AML-193 (cell line): ENCODE data around the gene ITGAV.
"Not testable (repeated sequence)": the region's sequence is repeated elsewhere in the genome, so short reads cannot be mapped to it uniquely, and the experiment has no call there.

Experiments
- DNase-seq, 2 experiments: peaks; one replicate each; lab custom pipeline; 2025; lab: John Stamatoyannopoulos, UW

The ITGAV gene

DNA sequence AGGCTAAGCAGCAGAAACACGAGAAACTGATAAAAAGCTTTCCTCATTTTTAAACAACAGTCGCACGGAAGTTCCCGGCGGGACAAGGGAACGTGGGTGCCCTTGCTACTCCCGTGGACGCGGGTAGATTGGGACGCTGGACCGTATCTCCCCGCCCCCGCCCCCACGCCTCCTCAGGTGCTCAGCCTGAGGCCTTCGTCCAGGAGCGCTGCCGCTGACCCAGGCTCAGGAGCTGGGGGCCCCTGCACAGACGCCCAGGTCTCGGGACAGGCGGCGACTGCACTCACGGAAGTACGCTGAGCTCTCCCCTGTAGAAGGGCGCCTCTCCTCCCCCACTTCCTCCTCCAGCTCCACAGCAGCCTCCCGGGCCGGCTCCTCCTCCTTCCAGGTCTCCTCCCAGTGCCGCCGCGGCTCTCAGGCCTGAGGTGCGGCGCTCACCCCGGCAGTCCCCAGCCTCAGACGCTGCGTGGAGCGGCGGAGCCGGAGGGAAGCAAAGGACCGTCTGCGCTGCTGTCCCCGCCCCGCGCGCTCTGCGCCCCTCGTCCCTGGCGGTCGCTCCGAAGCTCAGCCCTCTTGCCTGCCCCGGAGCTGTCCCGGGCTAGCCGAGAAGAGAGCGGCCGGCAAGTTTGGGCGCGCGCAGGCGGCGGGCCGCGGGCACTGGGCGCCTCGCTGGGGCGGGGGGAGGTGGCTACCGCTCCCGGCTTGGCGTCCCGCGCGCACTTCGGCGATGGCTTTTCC is at the start of gene ITGAV:
TSS of gene ITGAV (plus strand) at position 445 of the 738 bp plus-strand sequence. CDS start at position 728, 283 bp downstream.
- DNase-seq, result peak; percentile 85 to 93

DNA sequence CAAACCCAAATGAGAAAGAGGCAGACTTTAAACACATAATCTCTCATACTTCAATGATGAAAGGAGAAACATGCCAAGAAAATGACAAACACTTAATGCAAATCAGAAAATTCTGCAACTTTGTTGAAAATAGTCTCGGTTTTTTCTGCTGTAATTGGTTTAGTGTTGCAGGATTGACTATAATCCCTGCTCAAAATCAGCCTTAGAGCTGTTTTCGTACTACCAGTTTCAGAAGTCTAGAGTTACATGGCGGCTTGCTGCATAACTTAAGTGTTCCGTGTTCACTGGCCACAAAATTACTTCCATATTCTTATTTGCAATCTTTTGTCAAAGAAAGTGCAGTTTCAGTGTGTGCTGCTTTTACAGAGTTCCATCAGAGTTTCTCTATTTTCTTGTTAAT is 48.9 kb upstream of the ITGAV start:
- DNase-seq, result no peak

DNA sequence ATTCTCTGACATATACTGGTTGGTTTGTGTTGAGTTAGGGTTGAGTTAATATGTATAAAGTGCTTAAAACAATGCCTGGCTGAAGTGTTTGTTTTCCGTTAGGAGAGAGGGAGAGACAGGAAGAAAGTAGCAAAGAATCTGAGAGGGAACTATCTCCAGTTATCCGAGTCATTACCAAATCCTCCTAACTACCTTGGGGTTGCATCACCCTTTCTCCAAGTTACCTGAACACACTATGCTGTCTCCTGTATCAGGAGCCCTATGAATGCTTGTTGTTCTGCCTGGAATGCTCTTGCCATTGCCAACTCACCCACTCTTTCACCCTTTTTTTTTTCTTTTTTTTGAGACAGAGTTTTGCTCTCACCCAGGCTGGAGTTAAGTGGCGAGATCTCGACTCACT is 47.9 kb upstream of the ITGAV start:
- no peak for DNase-seq

DNA sequence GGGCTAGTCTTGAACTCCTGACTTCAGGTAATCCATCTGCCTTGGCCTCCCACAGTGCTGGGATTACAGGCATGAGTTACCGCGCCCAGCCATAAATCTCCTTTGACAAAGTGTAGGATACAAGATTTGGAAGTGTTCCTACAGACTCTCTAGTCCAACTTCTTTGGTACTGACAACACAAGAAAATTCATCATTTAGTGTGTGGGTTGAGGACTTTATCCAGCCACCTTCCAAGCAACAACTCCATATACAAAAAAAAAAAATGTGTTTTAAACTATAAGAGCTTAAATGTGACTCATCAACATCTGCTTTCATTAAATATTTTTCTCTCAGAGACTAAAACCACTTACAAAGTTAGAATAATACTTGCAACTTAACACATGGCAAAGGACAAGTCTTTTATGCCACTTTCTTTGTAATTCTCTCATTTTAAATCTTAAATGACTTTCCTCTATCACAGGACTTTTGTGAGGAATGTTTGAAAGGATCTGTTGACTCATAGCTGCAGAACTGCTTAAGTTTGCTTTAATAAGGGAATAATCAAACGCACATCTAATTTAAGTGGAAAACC is 46.2 kb upstream of the ITGAV start:
- DNase-seq, result no peak

DNA sequence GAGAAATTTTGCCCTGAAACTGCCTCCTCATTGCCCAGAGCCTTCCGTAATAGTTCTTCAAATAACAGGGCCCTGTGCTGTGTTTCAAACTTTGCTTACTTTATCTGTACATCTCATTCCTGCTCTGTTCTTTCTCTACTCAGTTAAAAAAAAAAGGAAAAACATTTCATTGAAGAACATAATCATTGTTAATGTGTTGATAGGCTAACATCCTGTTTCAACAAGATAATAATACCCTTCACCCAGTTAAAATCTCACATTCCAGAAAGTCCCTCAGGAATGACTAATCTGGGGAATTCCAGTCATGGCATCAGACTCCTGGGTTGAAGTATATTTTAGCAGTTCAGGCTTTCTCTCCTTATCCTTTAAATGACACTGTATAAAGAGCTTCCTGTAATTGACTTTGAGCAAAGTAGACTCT is 45.6 kb upstream of the ITGAV start:
- DNase-seq, result no peak

DNA sequence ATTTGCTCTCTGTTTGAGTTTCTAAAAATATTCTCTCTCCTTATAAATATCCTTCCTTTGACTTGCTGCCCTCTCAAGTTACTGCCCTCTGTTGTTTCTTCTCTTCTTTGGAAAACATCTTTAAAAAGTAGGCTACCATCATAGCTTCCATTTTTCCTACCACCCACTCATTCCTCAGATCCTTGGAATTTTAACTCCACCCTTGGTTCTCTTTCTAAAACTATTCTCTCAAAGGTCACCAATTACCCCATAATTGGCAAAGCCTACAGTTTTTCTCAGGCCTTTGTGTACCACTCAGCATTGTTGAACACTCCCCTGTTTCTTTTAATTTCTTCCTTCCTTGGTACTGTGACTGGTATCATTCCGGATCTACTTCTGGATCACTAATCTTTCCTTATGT is 43.0 kb upstream of the ITGAV start:
- no peak for DNase-seq

DNA sequence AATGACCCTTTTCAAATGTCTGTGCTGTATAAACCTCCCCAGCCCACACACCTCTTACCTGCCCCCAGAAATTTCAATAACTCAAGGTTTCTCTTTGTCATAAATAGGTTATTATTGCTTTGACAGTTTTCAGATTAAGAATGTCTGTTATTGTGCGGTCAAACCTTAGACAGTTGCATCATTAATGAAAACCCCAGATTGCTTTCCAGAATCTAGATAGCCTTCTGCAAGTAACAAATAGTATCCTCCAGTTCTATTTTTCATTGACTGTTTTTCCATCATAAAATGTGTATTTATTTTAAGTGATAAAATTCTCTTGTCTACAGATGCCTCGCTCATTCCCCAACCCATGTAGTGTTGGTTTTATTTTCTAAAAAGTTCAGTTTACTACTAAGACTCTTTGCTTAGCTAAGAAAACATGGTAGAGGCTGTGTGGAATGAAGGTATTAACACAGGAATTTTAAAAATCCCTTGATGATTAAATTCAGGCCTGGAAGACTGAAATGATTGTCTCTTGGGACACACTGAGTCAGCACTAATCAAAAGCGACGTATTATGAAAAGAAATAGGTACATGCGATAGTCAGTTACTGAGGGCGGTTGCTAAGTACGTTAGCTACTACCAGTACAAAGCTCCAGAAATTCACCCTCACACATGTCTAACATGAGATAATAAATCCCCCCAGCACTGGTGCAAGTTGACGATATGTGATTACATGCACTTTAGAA is 38.4 kb upstream of the ITGAV start:
- DNase-seq, result no peak

DNA sequence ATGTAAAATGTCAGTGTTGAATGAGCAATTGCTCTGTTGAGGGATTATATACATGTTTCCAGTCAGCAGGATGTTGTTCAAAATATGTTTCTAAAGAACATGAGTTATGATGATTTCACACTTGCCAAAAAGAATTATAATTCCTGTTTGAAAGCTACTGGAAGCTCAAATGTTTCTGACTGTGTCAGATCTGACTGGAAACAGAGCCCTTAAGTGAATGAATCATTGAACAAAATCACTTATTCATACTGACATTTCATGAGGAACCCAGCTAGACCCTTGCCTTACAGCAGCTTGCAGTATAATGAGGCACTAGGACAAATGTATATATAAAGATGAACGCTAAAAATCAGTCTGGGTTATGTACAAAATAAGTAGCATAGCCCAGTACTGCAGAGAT is 35.4 kb upstream of the ITGAV start:
- DNase-seq, result no peak

DNA sequence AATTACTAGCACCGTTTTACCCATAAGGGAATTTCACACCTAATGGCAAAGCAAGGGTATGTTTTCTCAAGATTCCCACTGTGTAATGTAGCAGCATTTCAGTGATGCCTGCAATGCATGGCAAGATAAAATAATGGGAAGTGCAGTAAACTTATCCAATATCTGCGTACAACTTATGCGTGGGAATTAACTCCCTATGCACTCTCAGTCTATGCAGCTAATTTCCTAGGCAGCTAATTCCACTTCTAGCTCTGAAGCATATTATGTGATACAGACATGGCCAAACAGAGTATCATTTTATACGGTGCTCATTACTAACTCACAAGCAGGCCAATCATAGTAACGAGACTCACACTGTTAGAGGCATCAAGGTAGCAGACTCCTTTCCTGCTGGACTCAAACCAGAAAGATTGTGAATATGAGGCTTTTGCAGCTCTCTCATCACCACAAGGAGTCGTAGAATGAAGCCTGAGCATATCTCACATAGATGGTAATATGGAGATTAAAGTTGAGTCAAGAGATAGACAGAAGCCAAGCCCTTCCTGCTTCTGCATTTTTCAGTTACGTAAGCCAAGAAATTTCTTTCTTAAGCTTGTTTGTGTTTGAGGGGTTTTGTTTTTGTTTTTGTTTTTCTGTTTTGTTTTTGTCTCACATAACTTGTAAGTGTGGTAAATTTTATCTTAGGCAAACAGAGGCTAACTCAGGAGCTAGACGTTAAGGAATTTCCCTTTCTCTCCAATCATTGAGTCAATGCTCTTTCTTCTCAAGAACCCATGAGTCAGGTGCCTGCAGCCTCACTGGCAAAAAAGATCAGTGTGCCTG is 34.8 kb upstream of the ITGAV start:
- no peak for DNase-seq

DNA sequence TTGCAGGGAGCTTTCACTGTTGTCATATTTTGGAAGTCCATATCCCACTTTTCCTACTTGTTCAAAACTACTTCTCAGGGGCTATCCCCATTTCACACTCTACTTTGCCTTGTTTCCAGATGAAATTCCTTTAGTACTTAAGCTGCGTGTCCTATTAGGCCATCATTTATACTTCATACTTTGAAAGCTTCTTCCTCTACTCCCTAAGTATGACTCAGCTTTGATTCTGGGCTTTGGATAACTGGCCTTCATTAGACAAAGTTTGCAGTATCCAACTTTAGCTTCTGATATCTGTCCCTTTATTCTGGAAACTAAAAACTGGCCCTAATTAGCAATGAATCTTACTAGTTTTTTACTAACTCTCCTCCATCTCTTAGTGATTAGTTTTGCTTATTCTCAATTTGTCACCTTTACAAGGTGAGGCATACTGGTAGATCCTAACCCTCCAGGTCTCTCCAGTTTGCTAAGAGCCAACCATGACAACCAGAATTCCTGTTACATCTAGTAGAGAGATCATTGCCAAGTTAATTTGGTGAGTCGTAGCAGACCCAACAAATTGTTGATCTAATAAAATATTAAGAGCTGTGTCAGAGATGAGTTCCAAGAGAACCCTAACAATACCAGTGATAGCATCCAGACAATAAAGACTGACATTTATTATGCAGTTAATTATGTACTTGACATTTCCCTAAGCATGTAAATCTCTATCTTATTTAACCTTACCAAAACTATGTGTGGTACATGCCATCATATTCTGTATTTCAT is 31.2 kb upstream of the ITGAV start:
- DNase-seq, result no peak

DNA sequence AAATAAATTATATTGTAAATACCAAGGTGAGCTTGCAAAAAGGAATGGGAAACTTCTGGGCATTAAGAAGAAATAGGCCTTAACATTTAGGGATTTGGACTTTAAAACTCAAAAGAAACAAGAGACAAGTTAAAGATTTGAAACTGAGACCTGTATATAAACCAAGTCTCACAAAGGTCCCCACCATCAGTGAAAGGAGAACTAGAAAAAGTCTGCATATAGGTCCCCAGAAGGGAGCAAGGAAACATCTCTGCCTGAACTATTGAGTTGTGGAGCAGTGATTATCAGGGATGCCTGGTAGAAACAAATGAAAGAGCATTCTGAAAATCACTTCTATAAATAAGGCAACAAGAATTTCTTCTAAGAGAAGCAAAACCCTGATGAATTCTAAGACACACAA is 30.5 kb upstream of the ITGAV start:
- DNase-seq, result no peak

DNA sequence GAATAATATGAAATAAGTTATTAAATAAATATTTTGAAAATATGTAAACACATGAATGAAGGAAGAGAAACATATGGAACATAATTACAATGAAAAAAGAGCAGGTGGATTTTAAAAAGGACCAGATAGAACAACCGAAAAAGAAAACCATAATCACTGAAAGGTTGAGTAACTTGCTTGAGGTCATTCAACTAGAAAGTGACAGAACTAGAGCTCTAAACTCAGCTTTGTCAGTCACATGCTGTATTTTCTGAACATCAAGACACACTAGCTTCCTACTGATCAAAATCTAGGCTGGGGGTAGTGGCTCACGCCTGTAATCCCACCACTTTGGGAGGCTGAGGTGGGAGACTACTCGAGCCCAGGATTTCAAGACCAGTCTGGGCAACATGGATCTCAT is 30.0 kb upstream of the ITGAV start:
- DNase-seq, result no peak

DNA sequence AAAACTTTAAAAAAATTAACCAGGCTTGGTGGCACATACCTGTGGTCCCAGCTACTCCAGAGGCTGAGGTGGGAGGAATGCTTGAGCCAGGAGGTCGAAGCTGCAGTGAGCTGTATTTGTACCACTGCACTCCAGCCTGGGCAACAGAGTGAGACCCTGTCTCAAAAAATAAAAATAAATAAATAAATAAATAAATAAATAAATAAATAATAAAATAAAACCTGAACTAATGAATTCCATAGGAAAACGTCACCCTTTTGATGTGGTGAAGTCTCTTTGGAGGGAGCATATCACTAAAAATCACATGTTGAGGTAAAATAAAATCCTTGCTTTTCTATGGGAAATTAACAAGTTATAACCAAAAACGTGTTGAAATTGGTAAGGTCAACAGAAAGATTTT is 29.6 kb upstream of the ITGAV start:
- no peak for DNase-seq

DNA sequence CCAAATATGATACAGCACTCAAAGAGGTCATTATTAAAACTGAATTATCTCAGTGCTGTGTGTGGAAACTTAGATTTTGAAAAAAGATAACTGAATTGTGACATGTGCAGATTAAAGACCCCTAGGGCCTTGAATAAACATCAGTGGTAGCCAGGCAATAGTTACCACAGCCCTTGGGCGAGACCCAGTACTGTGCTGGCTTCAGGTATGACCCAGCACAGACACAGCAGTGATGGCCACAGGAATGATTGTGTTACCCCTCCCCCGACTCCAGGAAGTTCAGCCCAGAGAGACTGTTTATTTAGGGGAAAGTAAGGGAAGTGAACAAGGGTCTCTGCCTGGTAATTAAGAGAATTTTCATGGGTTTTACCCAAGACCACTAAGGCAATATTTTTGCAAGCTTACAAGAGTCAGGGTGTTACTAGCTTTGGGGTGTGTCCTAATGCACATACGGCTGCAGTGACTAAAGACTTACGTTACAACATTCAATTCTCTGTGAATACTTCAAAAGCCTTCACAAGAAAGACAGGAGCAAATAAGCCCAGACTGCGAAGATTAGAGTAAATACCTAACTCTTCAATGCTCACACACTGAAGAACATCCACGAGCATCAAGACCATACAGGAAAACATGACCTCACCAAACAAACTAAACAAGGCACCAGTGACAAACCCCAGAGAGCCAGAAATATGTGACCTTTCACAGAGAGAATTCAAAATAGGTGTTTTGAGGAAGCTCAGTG is 28.2 kb upstream of the ITGAV start:
- no peak for DNase-seq

DNA sequence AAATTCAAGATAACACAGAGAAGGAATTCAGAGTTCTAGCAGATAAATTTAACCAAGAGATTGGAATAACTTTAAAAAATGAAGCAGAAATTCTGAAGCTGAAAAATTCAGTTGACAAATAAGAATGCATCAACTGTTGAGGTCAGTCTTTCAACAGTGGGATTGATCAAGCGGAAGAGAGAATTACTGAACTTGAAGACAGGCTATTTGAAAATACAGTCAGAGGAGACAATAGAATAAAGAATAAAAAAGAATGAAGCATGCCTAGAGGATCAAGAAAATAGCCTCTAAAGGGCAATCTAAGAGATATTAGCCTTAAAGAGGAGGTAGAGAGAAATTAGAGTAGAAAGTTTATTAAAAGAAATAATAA is 27.7 kb upstream of the ITGAV start:
- DNase-seq, result no peak

DNA sequence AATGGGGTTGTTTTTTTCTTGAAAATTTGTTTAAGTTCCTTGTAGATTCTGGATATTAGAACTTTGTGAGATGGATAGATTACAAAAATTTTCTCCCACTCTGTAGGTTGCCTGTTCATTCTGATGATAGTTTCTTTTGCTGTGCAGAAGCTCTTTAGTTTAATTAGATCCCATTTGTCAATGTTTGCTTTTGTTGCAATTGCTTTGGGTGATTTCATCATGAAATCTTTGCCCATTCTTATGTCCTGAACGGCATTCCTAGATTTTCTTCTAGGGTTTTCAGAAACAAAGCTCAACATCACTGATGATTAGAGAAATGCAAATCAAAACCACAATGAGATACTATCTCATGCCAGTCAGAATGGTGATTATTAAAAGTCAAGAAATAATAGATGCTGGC is 21.3 kb upstream of the ITGAV start:
- not testable (repeated sequence) for DNase-seq

DNA sequence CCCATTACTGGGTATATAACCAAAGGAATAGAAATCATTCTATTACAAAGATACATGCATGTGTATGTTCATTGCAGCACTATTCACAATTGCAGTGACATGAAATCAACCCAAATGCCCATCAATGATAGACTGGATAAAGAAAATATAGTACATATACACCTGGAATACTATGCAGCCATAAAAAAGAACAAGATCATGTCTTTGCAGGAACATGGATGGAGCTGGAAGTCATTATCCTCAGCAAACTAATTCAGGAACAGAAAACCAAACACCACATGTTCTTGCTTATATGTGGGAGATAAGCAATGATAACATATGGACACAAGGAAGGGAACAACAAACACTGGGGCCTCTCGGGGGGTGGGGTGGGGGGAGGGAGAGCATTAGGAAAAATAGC is 20.7 kb upstream of the ITGAV start:
- not testable (repeated sequence) for DNase-seq

DNA sequence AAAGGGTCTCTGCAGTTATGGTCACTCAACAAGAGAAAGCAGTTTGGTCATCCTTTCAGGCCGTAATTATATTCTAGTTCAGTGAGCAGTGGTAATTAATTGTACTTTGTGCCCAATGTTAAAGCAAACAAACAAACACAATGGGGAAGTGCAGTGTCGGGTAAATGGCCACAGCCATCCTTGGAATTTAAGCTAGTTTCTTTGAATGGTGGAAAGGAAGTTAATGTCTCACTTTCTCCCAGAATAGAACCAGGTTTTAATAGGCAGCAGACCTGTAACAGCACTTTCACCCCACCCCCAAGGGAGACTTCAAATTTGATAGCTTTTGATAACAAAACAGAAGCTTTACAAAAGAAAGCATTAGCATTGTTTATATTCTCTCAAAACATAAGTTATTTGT is 20.0 kb upstream of the ITGAV start:
- DNase-seq, result no peak

DNA sequence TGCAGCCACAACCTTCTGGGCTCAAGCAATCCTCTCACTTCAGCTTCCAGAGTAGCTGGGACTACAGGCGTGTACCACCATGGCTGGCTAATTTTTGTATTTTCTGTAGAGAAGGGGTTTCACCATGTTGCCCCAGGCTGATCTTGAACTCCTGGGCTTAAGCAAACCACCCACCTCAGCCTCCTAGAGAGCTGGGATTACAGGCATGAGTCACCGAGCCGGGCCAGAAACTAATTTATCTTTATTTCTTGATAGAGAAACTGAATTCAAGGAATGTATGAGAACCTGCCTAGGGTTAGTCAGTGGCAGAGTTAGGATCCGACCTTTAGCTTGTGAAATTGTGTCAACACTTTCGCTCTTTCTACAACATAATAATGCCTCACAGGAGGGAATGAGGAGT is 19.3 kb upstream of the ITGAV start:
- DNase-seq, result no peak

DNA sequence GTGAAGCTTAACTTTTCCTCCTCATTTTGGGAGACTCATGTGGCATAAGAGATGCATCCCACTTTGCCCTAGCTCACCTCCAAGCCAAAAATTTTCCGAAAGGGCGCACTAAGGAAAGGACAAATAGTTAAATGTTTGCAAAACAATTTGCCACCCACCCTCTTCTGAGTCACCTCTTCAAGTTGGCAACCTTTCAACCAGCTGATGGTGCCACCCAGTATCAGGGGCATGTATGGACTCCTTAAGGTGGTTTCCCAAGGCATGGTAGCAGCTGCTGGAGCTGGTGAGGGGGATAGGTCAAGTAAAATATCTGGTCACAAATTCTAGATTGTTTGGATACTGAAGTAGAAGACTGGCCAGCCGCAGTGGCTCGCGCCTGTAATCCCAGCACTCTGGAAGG is 17.2 kb upstream of the ITGAV start:
- DNase-seq, result no peak

DNA sequence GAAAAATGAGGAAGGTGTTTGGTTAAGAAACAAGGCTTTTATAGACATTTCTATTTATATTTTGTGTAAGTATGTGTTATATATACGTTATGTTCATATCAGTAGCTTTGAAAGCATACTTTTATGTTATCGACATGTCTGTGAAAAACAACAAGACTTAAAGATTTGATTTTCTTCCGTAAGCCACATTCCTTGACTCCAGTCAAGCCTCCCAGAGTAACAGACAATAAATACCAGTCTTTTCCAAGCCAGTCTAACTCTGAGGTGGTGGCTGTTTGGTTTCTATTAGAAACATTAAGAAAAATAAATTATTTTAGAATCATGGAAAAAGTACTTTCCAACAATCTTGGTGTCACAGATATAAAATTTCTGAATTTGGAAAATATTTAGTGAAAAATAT is 16.3 kb upstream of the ITGAV start:
- DNase-seq, result no peak
